GM21737 (cell line): ENCODE results near the gene SUMO3.

Source experiments
- ATAC-seq: cut with Tn5 transposase; IDR thresholded peaks from one replicate; pipeline ENCODE4 v1.9.1; 2021; ENCODE audit warnings: mild to moderate bottlenecking, moderate library complexity; ENCODE audit not compliant: unreplicated experiment

SUMO3 gene

DNA sequence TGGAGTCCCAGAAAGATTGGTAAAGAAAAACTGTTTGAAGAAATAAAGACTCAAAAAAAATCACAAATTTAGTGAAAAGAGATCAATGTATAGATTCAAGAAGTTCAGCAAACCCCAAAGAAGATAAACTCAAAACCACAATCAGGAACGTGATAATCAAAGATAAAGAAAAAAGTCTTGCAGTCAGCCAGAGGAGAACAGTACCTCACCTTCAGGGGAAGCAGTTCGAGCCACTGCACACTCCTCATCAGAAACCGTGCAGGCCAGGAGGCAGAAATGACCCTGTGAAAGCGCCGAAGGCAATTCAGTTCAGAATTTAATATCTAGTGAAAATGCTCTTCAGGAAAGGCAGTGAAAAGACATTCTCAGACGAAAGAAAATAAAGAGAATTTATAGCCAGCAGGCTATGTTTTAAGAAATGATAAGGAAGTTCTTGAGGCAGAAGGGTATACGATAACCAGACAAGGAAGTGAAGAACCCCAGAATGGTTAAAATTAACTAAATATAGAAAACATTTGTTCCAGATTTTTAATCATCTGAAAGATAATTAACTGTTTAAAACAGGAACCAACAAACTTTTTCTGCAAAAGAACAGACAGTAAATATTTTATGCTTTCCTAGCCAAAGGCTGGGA is 13.5 kb upstream of the SUMO3 start:
- ATAC-seq, result no peak

DNA sequence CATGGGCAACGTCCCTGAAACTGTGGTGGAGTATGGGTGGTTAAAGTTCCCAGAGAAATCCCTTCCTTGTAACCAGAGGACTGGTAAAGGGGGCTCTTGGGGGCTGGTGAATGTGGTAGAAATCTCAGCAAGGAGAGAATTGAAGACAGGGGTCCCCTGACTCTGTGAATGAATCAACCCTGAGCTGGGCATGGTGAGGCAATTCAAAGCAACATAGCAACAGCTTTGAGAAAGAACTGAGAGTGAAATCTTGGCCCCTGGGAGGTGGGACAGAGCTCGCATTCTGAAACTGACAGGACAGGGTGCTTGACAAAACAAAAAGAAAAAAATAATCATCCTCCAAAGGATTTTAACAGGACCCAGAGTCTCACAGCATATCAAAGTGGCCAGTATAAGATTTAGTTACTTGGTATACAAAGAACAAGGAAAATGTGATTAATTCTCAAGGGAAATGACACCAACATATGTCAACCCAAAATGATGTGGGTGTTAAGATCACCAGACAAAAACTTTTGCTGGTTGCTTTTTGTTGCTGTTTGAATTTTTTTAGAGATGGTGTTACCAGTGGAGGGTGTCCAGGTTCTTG is 11.7 kb upstream of the SUMO3 start:
- ATAC-seq, result no peak

DNA sequence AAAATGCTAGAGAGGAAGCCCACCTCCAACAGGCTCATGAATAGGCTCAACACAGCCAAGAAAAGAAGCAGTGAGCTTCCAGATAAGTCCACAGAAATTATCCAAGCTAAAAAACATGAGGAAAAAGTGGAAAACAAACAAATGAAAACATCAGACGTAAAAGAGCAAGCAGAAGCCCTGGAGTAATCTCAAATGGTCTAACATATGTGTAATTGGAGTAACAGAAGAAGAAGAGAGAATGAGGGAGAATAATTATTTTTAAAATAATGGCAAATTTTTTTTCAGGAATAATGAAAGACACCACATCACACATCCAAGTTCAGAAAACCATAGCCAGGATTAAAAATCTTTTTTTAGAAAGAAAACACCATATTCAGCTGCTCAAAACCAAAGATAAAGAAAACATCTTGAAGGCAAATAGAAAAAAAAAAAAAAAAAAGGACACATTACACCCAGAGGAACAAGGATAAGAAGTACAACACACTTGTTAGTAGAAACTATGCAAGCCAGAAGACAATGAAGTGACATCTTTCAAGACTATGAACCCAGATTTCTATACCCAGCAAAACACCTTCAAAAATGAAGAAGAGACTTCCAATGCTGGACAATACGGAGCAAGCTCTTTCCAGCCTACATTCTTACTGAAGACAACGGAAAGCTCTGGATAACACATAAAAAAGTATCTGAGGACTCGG is 10.6 kb upstream of the SUMO3 start:
- no peak for ATAC-seq

DNA sequence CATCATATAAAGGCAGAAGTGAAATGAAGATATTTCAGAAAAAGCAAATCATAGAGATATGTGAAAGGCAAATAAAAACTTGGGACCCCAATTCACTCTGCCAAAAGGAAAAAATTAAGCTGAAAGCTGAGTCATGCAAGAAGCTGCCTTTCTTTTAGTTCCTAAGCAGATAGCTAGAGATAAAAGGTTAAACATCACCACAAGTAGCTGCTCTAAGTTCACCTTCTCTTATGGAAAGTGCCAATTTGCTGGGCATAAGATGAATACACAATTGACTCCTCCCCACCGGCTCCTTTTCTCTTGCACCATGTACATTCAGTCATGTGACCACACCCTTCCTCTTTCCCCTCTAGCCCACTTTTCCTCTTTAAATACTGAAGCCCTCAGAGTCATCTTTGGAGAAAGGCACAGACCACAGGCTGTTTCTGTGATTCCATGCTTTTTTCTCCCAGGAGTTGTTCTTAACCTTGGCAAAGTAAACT is 5.4 kb upstream of the SUMO3 start:
- ATAC-seq, result no peak

DNA sequence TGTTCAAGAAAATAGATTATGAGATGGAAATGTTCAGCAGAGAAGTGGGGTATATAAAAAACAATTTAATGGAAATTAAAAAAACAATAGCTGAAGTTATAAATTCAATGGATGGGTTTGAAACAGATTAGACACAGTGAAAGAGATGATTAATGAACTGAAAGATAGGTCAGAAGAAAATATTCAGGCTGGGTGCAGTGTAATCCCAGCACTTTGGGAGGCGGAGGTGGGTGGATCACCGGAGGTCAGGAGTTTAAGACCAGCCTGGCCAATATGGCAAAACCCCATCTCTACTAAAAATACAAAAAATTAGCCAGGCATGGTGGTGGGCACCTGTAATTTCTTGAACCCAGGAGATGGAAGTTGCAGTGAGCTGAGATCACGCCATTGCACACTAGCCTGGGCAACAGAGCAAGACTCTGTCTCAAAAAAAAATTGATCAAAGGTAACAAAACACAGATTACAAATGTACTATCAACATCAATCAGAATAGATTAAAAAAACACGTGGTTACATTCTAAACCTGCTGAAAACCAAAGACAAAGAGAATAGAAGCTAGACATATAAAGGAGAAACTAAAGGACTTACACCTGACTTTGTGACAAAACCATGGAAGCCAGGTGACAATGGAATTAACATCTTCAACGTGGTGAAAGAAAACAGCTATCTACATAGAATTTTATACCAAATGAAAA is 4.8 kb upstream of the SUMO3 start:
- no peak for ATAC-seq

DNA sequence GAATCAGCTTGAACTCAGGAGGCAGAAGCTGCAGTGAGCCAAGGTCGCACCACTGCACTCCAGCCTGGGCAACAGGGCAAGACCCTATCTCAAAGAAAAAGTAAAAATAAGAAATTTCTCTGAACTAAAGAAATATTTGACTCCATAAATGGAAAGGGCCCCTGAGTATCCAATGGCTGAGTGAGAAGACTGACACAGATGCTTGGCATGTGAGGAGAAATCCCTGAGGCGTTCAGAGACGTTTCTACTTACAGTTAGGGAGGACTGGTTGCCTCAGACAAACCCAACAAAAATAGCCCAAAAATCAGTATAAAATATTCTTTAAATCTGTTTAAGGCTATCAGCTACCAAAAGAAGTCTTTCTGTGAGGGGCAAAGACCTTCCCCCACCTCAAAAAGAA is 3.0 kb upstream of the SUMO3 start:
- no peak for ATAC-seq

DNA sequence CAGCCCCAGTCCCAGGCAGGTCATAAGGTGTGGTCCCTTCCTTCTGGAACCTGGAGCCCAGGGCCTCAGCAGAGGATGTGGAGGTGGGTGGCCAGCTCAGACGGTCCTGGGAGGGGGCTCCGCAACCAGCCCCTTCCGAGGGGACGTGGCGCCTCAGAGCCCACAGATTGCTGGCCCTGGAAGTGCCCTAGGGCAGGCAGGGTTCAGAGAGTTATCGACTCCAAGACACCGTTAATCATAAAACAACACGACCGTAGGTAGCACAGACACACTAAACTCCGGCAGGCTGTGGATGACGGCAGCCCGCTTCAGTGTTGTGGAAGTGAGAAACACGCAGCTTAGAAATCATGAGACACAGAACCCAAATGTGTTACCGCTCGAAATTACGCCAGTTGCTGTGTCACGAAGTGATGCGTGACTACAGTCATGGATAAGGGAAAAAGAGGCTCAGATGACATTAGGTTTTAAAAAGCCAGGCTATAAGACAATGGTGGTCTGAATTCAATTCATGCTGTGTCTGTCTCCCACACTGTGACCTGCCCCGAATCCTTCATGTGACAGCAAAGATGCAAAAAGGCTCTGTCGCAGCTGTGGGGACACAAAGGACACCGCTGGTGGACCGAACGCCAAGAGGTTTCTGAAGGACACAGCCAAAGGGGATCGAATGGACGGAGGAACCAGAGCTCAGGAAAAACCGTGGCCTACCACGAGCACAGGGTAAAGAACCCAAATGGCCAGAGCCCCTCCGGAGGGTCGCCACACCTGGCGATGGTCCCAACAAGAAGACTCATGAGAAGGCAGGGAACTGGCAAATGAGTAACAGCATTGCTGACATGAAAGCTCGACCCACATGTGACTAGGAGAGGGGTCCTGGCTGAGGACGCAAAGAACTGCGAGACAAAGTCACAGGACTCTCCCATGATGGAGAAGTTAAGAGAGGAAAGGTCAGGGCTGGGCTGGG is 1.7 kb upstream of the SUMO3 start:
- ATAC-seq, result no peak

DNA sequence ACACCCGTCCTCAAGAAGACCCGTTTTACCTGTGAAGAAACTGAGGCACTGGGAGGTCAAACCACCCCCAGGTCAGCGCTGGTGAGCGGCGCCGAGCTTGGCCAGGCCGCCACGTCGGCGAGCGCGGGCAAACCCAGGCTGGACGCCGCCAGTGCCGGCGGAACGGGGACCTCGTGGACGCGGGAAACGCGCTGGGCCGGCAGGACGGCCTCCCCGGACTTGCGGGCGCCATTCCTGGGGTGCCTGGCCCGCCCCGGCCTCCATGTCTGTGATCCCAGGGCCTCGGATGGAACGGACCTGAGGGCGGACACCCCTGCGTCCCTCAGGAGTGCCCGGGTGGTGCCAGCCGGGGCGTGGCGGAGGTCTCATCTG is 764 bp upstream of the SUMO3 start:
- ATAC-seq, result no peak

DNA sequence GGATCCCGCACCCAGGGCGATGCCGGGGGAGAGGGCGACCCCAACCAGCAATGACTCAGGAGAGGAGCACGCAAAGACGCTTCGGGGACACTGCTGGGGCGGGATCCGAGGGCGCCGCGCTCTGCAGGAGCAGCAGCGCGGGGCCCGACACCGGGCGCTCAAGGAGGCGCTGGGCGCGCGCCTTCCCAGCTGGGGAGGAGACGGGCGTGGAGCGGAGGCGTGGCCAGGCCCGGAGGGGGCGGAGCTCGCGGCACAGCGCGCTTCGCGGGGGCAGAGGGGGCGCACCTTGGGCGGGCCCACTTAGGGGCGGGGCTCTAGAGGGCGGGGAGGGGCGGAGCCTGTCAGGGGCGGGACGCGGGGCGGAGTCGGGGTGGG is 369 bp downstream of the SUMO3 start:
- peak; percentile 67 for ATAC-seq

DNA sequence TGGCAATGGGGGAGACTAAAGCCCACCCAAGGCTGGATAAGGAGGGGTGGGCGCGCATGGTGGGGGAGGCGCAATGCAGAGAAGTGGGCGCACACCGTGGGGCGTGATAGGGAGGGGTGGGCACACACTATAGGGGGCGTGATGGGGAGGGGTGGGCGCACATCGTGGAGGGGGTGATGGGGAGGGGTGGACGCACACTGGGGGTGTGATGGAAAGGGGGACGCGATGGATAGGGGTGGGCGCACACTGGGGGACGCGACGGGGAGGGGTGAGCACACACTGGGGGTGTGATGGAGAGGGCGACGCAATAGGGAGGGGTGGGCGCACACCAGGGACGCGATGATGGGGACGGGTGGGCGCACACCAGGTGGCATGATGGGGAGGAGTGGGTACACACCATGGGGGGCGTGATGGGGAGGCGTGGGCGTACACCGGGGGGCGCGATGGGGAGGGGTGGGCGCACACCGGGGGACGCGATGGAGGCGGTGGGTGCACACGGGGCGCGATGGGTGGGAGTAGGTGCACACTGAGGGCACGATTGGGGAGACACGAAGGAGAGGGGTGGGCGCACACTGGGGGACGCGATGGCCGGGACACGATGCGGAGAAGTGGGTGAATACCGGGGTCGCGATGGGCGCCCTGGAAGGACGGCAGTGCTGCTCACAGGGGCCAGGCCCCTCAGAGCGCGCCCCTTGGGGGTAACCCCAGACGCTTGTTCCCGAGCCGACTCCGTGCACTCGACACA is 929 bp downstream of the SUMO3 start:
- no peak for ATAC-seq

DNA sequence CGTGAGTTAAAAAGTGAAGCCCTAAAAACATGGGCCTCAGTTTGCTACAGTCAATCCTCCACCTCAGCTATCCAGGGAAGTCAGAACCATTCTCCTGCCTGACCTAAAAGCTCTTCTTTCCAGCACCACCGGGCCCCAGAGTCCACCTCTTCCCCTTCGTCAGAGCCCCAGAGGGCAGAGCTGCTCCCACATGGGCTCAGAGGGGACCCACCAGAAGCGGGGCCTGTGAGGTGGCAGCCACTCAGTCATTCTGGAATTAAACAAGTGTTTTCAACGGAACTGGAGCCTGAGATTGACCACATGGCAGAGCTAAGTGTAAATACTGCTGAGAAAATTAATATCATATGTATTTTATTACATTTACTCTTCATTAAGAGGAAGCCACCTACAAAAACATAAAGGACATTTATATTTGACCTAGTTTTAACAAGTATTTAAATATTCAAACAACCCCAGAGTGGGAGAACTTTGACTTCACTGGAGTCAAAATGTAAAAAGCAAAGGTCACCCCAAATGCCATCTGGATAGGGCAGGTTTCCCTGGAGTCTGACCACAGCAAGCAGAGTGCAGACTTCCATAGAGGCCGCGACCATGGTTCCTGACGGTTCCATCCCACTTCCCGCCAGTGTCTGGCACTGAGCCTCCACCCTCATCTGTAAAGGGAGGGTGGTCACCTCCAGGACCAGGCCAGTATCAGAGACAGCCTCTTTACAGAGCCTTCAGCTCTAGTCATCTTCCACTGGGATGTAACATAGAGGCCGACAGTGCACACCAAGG is 1.8 kb downstream of the SUMO3 start:
- ATAC-seq, result no peak

DNA sequence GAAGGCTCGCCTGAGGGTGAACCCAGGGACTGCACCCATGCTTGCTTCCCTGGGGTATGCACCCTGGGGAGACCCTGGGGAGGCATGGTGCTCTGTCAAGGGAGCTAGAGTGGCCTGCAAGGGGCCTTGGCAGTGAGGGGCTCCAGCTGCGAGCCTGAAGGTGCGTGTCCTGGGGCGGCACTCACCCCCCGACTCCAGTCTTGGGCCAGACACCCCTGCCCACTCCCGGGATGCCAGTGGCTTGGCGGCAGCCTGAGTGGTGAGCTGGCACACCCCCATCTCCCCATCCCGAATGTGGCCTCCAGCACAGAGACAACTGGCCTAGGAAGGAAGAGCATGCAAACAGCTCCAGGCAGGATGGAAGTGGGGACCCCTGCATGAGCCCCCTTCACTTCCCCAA is 2.6 kb downstream of the SUMO3 start:
- no peak for ATAC-seq

DNA sequence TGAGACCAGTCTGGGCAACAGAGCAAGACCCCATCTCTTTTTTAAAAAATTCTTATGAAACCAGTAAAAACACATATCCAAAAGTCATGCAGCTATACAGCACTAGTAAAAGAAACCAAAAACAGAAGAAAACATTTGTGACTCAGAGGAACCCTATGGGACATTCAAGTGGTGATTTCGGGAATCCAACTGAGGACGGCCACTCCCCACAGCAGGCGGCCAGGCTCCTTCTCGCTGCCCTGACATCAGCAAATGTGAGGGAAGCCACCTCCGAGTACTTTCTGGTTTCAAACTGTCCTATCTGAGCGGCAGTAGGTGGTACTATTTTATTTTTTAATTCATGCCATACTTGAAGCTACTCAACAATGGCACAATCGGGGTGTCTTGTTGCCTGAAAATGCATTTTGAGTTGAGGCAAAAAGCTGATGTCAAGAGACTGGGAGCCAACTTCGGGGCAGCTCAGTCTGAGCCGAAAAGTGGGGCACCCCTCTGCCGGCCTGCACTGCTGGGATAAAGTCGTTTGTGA is 3.3 kb downstream of the SUMO3 start:
- ATAC-seq, result no peak

DNA sequence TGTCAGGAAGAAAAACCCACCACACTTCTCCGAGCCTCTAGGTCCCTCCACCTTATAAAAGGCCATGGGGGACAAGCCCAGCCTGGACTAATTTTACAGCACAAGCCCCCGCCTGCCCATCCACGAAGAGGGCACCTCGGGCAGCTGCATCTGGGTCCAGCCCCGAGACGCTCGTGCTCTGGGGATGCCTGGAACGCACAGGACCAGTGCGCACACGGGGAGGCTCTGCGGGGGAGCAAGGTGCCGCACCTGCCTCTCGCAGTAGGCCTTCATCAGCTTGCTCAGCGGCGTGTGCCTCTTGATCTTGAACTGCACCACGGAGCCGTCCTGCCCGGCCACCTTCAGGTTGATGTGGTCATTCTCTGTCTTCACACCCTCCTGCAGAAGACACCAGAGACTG is 4.1 kb downstream of the SUMO3 start:
- no peak for ATAC-seq

DNA sequence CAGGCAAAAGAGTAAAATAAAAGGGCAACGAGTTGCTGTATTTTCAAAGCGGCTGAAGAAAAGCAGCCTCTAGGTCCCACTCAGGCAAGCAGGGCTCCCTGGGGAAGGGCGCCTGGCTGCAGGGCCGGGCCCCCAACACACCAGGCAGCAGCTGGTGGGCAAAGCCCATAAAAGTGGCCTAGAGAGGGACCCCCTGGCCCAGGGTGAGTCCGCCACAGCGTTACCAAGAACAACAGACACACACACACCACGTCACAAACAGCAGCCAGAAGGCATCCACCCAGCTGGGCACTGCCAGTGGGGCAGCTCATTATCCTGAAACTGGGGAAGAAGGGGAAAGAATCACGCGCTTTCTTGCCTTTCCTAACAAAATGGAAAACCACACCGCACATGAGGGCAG is 4.7 kb downstream of the SUMO3 start:
- no peak for ATAC-seq

DNA sequence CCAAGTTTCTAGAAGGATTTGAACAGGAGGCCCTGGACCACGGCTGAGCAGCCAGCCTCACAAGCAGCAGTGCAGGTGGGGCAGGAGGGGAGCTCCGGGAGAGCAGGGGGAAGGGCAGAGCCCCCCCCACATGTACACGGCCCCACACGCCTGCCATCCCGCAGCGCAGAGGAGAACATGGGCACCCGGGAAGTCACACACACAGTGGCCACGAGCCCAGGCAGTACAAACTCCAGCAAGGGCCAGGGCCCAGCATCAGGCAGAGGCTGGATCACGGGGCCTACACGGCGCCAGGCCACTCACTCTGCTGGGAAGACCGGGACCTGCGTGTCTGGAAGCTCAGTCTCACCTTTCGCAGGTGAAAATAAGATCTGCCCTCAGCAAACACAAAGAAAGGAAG is 5.2 kb downstream of the SUMO3 start:
- no peak for ATAC-seq

DNA sequence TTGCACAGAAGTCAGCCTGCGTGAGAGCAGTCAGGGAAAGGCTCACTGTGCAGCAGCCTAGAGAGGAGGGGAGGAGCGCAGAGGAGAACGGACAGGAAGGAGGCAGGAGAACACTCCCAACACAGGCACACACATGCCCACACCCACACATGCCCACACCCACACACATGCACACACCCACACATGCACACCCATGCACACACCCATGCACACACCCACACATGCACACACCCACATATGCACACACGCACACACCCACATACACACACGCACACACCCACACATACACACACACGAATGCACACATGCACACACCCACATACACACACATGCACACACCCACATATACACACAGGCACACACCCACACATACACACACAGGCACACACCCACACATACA is 7.1 kb downstream of the SUMO3 start:
- no peak for ATAC-seq

DNA sequence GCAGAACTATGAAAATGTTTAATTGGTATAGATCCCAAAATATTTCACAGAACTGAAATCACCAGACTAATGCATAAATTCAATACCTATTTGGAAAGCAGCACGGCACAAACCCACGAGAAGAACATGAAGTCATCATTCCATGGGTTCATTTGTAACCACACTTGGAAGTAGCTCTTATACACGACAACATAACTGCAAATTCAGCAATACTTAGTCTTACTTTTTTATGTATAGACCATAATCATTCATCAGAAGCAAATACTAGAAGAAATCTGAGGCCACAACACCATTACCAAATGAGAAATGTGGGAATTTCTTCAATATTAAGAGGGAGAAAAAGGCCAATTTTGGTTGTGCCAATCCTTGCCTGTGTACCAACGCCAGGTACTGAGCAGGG is 12.0 kb downstream of the SUMO3 start:
- no peak for ATAC-seq

DNA sequence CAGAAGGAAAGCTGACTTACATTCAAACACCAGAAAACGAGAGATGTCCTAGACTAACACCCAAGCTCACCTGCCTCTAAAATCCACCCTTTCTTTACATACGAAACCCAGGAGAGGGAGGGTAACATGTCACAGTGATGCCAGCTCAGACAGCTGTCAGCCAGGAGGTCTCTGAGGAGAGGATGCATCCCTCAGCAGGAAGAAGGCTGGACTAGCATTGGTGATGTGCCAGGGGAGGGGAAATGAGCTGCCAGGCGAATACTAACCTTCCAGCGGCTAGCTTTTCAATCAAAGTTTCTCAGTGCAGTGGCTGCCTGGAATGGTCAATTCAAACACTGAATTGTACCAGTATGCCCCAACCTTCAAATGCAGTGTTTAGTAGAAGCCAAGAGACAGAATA is 12.6 kb downstream of the SUMO3 start:
- no peak for ATAC-seq
